ENCODE data around the gene NCCRP1.

The NCCRP1 gene

GRCh38 chr19:39205449-39205764 is 8.6 kb downstream of the NCCRP1 start:
- TF ChIP-seq CTCF (IDR thresholded peaks at IDR 0.05; ENCODE audit: low read depth, low read length) = no peak
- no peak for DNase-seq (ENCODE audit: low read depth, low spot score)
- in situ Hi-C loops (cut with HindIII; ENCODE audit: low sequenced_read_pairs) = no loop called here
- no peak overlapping the region for H3K4me3 ChIP-seq (ENCODE audit: low read depth, low read length)

- in situ Hi-C loops (cut with HindIII; ENCODE audit: low sequenced_read_pairs) = no loop called here
- no peak for TF ChIP-seq CTCF (IDR thresholded peaks at IDR 0.05; ENCODE audit: low read depth, low read length)
- no peak overlapping the region for H3K4me3 ChIP-seq (ENCODE audit: low read depth, low read length)
- DNase-seq (ENCODE audit: low read depth, low spot score) = no peak
These were observed 9.4 kb downstream of the NCCRP1 start for GRCh38 chr19:39206122-39206521.

GRCh38 chr19:39207293-39207836 is 10.6 kb downstream of the NCCRP1 start:
- TF ChIP-seq CTCF (IDR thresholded peaks at IDR 0.05; ENCODE audit: low read depth, low read length) = no peak
- in situ Hi-C loops (cut with HindIII; ENCODE audit: low sequenced_read_pairs) = no loop called here

GRCh38 chr19:39208175-39208795 is 11.5 kb downstream of the NCCRP1 start:
- no peak overlapping the region for H3K4me3 ChIP-seq (ENCODE audit: low read depth, low read length)
- in situ Hi-C loops (cut with HindIII; ENCODE audit: low sequenced_read_pairs) = no loop called here

More at GRCh38 chr19:39207293-39207836, 10.6 kb downstream of the NCCRP1 start:
- DNase-seq (ENCODE audit: low read depth, low spot score) = no peak
- no peak overlapping the region for H3K4me3 ChIP-seq (ENCODE audit: low read depth, low read length)

GRCh38 chr19:39209196-39209595 is 12.4 kb downstream of the NCCRP1 start:
- DNase-seq (ENCODE audit: low read depth, low spot score) = no peak
- in situ Hi-C loops (cut with HindIII; ENCODE audit: low sequenced_read_pairs) = no loop called here
- H3K4me3 ChIP-seq (ENCODE audit: low read depth, low read length) = no peak overlapping the region
- no peak for TF ChIP-seq CTCF (IDR thresholded peaks at IDR 0.05; ENCODE audit: low read depth, low read length)

More at GRCh38 chr19:39208175-39208795, 11.5 kb downstream of the NCCRP1 start:
- DNase-seq (ENCODE audit: low read depth, low spot score) = no peak
- TF ChIP-seq CTCF (IDR thresholded peaks at IDR 0.05; ENCODE audit: low read depth, low read length) = no peak

- in situ Hi-C loops (cut with HindIII; ENCODE audit: low sequenced_read_pairs) = no loop called here
- H3K4me3 ChIP-seq (ENCODE audit: low read depth, low read length) = no peak overlapping the region
- TF ChIP-seq CTCF (IDR thresholded peaks at IDR 0.05; ENCODE audit: low read depth, low read length) = no peak
- no peak for DNase-seq (ENCODE audit: low read depth, low spot score)
These were observed 15.1 kb downstream of the NCCRP1 start for GRCh38 chr19:39211731-39212374.

Data from astrocyte of the spinal cord (primary cell).